ENCODE data around the gene PPFIBP2.

The PPFIBP2 gene

DNA sequence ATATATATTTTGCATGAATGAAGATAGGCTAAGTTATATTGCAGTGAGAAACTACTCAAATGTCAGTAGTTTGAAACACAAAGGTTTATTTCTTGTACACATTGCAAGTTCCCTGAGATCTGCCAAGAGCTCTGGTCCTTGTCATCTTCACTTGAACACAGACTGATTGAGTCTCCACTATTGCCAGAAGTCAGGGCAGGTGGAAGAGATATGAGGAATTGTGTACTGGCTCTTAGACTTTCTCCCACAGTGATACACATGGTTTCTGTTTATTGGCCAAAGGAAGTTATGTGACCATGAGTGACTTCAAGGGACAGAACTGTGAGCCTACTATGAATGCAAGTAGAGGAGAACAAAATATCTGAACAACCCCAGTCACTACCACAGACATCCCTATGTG, 44.2 kb downstream of the PPFIBP2 start:
- DNase-seq: no peak

GRCh38 chr11:7559398-7560283, 45.8 kb downstream of the PPFIBP2 start:
- DNase-seq: no peak

- DNase-seq: no peak
These were observed 47.8 kb downstream of the PPFIBP2 start for GRCh38 chr11:7561562-7561961.

GRCh38 chr11:7563281-7563680, 49.5 kb downstream of the PPFIBP2 start:
- DNase-seq: no peak

DNA sequence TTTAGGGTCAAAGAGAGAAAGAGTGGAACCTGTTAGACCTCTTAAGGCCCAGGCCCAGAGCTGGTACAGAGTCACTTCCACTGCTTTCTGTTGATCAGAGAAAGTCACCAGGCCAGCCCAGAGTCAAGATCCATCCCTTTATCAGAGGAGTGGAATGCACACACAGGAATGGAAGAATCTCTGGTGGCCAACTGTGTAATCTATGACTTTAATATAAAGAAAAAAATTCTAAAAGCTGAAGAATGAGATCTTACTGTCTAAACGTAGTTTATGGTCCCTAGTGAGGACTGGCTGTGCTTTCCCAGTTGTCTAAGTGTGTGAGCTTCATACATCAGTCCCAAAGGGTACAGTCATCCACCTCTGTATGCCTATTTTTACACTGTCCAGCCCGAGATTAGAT, 51.0 kb downstream of the PPFIBP2 start:
- DNase-seq: no peak

GRCh38 chr11:7567311-7567710, 53.5 kb downstream of the PPFIBP2 start:
- no peak for DNase-seq

DNA sequence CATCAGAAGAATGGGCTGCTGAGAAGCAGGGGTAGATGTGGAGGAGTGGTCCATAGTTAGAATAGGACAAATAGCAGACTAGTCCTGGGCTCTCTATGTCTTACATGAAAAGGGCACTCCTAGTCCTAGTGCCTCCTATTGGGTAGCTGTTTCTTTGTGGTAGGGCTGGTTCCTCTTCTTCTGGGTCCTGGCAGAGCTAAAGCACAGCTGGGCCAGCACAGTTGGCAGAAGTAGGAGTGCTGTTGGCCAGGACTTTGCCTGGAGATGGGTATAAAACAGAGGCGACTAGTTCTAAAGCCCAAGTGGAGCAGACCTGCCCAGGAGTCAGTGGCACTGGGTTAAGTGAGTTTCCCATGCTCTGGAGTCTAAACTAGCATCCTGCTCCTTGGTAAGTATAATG, 55.2 kb downstream of the PPFIBP2 start:
- DNase-seq: no peak

GRCh38 chr11:7570241-7570640, 56.4 kb downstream of the PPFIBP2 start:
- DNase-seq: no peak

GRCh38 chr11:7570938-7571521, 57.2 kb downstream of the PPFIBP2 start:
- no peak for DNase-seq

- no peak for DNase-seq
These were observed 57.8 kb downstream of the PPFIBP2 start for GRCh38 chr11:7571640-7572000.

GRCh38 chr11:7572001-7572712, 58.4 kb downstream of the PPFIBP2 start:
- no peak for DNase-seq

GRCh38 chr11:7573193-7573557, 59.4 kb downstream of the PPFIBP2 start:
- no peak for DNase-seq

- no peak for DNase-seq
These were observed 59.9 kb downstream of the PPFIBP2 start for GRCh38 chr11:7573558-7574296.

DNA sequence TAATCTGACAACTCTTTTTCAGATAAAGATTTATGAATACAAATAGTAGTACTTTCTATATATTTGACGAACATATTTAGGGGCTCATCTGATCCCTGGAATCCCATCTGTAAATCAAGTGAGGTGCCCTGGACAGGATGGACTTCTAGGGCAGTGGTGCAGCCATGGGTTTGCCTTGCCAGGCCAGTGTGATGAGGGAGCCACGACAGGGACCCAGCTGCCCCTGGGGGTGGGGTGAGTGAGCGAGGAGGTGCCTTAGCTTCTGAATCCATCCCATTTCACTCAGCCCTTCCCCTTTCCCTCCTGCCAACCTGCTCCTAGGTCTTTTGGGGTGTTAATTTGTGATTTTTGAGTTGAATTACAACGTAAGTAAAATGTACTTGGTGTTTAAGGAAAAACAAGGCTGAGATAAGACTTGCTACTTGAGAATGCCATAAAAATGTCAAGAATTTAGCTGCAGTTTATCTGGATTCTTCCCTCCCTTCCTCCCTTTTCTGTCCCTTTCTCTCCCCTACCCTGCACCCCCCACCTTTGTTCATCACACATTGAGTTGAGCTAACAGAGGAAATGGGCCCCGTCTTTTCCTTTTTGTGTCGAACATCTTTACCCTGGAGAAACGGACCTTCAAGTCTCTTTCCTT, 60.8 kb downstream of the PPFIBP2 start:
- DNase-seq: no peak

DNA sequence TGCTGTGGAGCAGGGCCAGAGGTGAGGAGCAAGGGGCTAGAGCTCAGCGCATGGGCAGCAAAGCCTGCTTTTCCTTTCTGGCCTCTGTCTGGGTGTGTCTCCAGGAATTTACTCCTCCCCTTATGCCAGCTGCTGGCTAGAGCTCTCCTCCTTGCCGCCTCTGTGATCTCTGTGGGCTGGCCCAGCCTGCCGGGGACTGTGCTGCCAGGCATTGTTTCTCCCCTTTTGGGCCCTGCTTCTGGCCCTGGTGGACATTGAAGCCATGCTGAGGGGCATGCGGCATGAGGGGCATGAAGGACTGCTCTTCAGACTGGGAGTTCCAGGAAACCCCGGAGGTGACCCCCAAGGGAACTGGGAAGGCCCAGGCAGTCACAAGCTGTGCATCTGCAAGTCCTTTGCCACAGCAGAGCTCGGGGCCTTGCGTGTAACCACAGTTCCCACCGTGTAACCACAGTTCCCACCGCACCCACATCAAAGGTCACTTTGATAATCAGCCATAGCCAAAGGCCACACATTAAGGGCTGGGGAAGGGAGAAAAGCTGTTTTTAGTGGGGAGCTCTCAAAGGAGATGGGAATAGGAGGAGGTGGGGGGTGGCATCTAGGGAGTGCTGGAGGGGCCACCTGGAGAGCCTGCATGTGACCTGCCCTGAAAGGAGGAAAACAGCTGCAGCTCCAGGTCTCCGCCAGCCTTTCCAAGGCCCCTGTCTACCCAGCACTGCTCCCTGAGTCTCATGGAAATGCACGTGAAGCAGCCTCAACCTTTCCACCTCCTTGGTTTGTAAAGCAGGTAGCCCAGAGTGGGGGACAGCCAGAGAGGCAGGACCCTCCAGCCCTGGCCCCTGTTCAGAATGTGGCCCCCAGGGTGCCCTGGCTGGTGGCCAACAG, 62.3 kb downstream of the PPFIBP2 start:
- DNase-seq: peak; percentile 61

DNA sequence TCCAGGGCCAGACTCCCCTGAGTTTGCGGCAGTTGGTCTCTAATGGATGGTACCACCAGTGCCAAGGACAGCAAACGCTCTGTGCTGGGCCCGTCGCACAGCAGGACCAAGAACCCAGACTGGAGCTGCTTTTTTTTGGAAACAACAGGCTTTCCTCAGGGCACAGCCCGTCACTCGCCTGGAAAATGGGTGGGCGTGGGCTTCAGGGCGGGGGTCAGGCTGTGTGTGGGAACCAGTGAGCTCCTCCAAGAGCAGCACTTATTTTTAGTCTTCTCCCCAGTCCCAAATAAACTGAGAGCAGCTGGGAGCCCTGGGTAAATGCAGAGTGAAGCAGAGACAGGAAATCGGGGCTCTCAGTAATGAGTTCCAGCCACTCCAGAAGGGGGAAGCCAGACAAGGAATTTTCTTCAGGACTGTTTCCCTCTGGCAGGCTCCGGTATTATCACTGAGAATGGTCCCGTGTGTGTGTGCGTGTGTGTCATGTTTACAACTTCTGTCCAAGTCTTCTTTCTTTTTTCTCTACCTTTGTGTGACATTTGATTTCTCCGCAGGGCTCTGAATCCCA, 63.0 kb downstream of the PPFIBP2 start:
- DNase-seq: no peak

DNA sequence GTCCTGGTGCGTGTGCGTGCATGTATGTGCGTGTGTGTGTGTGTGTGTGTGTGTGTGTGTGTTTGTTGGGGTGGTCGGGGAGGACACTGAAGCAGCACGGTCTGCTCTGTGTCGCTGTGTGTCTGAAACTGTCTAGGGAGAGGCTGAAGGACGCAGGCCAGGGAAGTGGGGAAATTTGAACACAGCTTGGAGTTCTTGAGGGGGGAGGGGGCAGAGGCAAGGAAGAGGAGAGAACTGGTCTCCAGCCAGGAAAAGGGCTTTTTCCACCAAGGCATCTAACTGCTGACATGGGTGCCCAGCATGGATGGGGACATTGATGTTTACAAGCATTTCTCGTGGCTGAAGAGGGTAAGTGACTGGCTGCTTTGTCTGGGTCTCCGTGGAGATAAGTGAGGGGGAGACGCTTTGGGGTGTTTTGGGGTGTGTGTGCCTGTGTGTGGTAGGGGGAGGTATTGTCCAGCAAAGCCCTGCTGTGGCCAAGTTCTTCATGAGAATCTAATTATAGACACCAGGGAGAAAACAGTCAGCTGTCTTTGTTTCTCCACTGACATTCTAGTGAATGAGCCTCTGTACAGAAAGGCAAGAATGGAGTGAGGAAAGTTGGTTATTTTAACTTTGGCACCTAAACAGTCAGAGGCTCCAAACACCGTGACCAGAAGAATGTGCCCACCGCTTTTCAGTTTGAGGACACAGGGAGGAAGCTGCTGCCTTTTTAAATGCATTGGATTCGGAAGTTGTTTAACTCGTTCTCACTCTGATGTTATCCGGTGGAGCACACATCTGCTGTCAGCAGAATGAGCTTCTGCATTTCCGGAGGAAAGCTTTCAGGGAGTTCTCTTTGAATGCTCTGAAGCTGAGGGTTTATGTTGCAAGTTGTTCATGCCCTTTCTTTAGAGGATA, 63.7 kb downstream of the PPFIBP2 start:
- DNase-seq: no peak

DNA sequence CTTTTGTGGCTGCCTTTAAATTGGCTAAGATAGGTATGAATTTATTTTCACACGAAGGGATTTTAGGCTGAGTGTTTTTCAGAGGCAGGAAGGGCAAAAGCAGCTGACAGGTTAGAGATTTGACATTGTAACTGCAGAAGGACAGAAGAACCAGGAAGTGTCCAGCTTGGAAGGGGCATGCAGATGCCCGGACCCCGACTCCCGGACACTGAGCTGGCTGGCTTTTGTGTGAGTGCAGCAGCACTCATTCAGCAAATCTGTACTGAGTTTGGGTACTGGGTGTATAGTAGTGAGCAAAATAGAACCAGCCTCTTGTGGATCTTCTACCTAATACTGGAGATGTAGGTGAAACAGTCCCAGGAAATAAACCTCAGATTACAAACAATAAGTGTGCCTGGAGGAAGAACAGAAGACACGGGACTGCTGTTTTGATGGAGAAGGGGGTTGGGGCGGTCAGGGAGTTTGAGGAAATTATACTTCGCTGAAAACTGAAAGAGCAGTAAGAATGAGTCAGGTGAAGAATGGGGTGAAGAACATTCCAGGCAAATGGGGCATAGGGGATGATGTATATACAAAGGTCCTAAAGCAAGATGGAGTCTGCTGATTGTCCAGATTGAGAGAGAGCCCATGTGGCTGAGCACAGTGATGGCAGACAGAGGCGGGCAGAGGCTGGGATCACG, 64.6 kb downstream of the PPFIBP2 start:
- DNase-seq: no peak

DNA sequence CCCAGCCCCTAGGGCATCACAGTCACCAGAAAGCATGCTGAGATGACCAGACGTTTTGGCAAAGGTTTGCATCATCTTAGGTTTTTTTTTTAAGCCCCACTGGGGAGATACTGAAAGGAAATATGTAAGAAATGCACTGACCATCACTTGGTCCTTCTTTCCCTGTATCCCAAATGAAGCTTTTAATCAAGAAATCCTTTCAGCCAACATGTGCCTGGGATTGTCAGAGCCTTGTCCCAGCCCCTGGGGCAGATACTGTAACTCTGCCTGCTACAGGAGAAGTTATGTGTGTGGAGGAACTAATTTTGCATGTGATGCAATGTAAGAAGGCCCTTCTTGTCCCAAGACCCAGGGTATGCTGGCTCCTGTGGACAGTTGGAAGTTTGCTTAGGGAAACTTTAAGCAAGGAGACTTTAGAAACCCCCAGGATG, 65.6 kb downstream of the PPFIBP2 start:
- no peak for DNase-seq
